Inferior parietal cortex (tissue), 1 donor: ENCODE data around the gene WNT6.

ENCODE experiments used
- DNase-seq: peaks from one replicate; pipeline ENCODE4 v3.0.0-alpha.2; 2016; ENCODE audit errors: extremely low spot score

The WNT6 gene

DNA sequence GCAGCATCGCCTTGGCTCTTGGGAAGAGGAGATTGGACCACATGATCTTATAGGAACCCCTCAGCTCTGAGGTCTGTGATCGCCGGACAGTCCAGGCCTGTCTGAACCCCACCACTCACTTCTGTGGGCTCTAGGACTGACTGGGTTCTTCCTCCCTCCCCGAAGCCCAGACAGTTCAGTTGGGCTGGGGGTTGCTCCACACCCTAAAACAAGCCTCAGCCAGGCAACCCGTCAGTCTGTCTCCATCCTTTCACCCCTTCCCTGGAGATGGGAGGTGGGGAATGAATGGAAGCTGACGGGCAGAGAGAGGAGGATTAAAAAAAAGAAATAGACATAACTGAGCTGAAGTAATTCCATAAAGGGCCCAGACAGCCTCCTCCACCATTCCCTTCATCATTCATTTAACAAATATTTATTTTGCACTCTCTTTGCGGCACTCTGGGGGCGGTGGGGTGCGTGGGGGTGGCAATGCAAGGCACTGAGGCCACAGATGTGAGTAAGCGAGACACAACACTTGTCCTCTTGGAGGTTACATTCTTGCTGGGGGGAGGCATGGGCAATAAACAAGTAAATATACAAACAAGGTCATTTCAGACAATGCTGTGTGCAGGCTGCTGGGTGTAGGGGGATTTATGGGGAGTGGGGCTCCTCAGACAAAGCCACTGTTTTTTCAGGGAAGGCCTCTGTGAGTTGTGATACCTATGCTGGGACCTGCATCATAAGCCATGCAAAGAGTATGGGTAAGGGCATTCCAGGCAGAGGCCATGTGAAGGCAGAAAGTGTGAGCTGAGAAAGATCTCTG, 33.9 kb downstream of the WNT6 start:
- DNase-seq = no peak

DNA sequence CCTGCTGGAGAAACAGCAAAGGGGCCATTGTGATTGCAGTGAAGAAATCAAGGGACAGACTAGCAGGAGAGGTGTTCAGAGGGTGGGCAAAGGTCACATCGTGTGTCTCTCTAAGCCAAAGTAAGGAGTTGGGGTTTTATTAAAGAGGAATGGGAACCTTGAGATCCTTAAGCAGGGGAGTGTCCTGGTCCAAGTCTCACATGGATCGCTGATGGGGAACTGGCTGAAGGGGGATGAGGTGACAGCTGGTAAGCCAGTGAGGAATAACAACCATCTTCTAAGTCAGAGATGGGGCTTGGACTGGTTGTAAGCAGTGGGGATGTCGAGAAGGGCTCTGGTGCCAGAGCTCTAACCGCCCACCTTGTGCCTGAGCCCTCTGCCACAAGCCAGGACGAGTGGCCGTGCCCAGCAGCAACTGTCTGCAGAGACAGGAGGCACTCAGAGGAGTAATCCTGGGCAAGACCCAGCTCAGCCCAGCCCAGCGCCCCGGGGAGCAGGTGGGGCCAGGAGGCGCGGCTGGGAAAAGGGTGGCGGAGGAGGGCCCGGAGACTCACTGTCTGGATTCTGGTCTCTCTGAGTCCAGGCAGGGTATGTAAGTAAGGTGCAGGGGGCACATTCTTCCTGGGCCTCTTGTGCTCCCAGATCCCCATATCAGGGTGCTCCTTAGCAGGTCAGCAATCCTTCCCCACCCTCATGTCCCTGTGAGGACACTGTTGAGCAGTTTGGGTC, 34.7 kb downstream of the WNT6 start:
- no peak for DNase-seq

DNA sequence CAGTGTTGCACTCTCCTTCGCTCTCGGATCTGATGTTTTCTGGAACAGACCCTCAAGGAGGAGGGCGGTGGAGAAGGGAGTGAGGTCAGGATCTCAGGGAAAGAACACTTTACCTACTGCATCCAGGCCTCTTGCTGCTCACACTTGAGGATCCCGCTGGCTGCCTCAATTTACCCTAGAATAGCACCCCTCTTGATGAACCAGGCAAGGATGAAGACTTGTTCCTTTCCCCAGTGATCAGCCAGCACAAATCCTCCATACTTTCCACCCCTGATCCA, 35.2 kb downstream of the WNT6 start:
- DNase-seq = no peak

DNA sequence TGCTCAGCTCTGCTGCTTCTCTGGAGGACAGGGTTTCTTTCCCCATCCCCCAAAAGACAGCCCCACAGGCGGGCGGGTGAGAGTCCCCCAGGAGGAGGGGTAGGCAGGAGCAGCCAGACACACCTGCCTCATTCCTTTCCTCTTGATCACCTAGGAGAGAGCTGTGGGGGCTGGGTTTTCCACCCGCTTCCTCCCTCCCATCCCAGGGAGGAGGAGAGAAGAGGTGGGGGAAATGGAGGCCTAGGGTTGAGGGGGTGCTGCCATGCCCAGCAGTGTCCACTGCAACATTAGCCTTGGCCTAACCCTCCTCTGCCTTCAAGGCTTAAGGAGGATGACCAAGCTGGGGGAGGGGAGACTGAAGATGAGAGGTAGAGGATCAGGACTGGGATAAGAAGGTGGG, 35.7 kb downstream of the WNT6 start:
- no peak for DNase-seq

DNA sequence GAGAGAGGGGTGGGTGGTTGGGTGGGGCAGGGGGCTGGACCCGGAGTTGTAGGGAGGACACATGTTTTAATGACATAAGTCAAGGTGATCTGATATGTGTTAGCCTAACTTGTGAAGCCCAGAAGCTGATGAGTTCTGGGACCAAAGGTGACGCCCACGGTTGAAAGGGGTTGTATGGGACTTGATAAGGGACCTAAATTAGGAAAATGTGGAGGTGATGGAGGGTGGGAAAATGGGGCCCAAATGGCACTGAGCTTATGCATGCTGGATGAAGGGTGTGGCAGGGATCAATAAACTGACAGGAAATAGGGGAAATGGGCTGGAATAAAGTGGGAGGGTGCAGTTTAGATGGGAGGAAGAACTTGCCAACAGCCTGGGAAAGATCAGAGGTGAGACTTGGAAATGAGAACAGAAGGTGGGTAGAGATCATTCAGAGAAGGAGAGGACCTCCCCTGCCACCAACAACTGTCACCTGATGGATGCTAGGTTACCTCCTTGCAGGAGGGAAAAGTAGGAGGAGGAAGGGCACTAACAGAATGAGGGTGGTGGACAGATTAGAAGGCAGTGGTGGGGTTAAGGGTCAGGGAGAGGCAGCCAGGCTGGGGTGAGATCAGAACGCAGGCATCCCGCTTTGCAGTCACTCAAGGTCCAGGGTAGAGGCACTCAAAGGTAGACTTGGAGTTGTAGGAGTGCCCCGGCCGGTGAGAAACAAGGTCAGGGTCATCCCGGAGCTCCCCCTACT, 36.3 kb downstream of the WNT6 start:
- DNase-seq = no peak

DNA sequence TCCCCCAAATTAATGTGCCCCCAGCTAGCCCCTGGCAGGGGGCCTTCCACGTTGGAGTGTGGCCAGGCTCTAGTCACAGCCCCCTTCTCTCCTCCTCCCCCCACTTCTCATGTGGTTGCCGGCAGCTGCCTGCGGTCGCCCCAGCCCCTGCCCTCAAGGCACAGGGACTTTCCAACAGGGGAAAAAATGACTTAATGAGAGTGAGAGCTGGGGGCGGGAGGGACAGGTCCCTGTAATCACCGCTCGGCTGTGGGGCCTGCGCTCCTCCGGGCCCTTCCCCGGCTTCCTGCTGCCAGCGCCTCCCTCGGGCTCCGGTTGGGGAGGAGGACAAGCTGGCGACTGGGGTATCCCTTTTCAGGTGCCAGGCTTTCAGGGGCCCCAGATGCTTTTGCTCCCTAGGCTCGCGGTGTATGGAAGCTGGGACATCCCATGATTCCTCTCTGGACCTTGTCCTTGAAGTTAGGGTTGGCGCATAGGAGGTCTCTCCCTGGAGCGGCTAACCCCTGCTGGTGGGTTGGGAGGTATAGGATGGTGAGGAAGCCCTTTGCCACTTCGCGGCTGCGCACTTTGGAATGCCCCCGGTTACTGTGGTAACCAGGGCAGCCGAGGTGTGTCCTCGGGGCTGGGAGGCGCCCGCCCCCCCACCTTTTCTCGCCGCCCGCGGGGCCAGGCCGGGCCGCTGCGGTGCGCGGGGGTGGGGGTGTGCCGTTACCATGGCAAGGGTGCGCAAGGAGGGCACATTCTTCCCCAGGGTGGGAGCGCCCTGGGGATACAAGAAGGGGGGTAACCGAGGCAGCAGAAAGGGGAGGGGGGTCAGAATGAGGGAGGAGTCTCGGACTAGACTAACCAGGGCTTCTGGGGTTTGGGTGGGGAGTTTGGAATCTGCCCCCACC, 37.1 kb downstream of the WNT6 start:
- DNase-seq = no peak

DNA sequence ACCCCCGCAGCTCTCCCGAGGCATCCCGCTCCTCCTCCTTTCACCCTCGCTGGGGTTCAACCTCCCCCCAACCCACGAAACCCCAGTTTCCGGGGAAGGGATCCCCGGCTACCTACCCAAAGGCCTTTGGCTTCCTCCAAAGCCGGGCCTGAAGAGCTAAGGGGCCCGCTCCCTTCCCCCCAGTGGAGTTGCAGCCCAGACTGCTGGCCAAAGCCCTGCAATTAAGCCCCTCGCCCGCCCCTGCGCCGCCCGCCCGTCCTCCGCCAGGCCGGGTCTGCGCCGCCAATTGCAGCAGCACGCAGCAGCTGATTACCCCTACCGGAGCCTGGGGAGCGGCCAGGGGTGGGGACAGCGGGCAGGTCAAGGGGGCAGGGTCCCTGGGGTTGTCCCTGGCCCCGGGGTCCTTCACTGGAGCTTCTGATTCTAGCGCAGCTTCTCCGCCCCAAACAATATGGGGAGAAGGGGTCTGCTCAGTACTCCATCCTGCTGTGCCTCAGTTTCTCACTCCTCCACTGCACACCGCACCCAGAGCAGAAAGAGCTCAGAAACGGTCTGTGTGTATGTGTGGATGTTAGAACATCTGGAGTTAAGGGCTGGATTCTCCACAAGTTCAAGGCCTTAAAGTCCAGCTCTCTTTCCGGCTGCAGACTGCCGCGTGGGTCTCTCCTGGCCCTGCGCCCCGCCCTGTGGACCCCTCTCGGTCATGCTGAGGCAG, 37.9 kb downstream of the WNT6 start:
- no peak for DNase-seq

DNA sequence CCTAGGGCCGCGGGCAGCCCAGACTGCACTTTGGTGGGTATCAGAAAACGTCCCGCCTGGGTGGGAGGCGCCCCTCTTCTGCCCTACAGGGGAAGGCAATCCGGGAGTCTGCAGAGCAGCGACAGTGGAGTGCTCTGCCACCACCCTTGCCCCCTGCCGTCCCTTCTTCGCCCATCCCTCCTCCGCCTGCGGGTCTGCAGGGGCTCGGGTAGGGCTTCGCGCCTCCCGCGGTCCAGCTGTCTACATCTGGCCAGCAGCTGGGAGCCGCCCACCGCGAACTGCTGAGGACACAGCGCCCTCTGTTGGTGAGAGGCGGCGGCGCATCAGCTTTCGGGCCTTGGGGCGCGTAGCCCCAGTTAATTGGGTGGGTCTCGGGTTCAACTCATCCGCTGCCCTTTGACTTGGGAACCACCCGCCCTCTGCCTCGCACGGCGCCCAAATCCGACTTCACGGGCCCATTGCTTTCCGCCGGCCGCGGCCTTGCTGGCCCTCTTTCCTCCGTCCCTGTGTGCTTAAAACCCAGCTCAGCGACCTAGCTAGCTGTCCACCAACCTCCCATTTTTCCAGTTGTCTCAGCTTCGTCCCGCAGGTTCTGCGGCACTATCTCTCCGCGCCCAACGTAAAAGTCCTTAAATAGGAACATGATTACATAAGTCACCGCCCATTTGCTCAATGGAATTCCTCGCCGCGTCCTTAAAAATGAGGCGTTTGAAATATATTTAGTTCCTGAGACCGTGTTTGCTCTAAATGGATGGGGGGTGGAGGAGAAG, 38.7 kb downstream of the WNT6 start:
- DNase-seq = peak; percentile 59

DNA sequence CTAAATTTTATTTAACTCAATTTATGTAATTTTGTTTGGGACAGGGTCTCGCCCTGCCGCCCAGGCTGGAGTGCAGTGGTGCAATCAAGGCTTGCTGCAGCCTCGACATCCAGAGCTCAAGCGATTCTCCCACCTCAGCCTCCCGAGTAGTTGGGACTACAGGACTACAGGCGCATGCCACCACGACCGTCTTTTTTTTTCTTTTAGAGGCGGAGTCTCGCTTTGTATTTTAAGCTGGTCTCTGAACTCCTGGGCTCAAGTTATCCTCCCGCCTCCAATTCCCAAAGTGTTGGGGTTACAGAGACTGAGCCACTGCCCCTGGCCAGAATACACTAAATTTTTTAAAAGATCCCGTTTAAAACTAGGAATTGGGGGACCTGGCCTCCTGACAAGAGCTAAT, 39.5 kb downstream of the WNT6 start:
- no peak for DNase-seq

DNA sequence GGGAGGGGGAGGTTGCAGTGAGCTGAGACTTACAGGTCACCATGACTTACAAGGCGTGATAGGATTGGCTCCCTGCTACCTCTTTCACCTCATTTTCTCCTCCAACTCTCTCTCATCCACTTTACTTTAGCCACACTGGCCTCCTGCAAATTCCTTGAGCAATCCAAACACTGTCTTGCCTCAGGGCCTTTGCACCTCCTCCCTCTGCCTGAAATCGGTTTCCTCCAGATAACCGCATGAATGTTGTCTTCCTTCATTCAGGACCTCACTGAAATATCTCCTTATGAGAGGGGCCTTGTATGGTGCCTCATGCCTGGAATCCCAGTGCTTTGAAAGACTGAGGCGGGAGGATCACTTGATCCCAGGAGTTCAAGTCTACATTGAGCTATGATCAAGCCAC, 42.8 kb downstream of the WNT6 start:
- DNase-seq = no peak

DNA sequence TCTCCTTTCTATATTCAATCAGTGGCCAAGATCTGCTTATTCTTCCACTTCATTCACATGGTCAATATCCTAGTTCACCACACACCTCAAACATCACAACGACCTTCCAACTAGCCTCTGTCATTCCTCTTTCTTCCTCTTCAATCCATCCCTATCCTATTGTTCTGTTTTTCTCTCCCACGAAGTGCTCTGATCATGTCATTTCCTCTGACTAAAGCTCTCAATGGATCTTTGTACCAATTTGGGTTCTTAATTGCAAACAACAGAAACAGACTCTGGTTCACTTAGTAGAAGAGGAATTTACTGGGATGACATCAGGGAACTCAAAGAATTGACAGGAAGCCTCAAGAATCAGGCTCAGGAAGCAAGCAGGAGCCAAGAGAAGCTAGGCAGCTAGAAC, 44.6 kb downstream of the WNT6 start:
- DNase-seq = no peak

DNA sequence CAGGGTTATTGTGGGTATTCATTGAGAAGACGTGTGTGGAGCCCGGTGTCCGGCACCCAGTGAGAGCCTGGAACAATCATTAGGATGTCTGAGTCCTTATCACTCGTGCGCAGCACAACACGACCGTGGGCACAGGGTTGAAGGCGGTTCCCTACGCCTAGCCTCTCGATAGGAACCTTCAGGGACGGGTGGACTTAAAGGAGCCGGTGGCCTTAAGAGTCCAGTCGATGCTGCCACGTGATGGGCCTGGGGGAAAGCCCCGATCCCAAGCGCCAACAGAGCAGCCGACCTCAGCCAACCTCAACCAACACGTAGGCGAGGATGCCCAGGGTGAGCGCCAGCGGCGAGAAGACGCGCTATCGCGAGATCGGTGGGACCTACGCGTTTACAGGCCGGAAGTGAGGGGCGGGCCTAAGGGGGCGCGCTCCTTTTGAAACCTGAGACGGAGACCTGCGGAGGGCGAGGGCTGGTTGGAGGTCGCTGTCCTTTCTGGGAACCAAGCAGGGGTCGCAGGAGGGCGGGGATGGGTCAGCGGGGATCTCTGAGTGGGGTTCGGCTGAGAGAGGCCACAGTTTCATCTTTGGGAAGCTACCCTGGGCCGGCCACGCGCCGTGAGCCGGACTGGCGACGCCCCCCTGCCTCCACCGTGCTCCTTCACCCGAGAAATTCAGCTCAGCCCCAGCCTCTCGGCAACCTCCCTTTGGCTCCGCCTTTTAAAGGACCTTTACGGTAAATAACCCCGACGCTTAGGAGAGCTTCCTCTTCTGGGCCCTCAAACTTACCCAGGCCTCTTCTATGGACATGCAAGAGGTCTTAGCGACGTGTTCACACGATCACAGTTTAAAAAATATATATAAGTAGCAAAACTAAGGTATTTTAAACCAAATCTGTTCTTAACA, 49.4 kb downstream of the WNT6 start:
- peak; percentile 74 for DNase-seq

DNA sequence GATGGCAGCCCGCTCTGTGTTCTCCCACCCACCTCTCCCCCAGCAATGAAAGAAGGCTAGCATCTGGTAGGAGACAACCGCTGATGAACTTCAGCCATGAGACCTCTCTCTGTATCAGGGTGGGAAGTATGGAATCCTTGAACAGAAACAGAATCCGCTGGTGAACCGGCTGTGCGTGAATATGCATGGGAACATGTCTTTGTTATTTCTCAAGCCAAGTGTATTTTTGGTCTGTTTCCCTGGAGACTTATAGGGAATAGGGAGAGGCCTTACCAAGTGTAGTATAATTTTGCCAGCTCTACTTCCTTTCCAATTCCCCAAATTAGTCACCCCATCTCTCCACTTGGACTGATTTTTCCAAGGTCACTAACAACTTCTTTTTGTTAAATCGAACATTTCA, 51.1 kb downstream of the WNT6 start:
- no peak for DNase-seq

DNA sequence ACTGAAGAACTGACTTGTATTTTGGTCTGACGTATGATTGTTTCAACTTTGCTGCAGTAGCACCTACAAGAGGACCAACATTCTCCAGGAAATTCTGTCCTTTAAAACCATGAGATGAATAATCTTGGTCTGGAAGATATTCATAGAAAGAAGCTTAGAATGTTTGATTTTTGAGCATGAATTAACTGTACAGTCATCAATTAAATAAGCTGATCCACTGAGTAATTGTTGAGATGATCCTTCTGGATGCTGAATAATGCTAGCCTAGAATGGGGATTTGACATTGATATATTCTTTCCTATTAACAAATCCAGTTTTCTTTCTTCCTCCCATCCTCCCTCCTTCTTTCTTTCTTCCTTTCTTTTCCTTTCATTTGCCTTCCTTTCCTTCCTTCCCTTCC, 60.9 kb downstream of the WNT6 start:
- DNase-seq = no peak
